DND-41 (cell line): ENCODE data around the gene HADHA.

Experiments used
- ATAC-seq: fragments of 200-7000 bp; cut with Tn5 transposase; 3 replicates; pipeline ENCODE4 v1.9.1; 2021; ENCODE audit warnings: low read depth; ENCODE audit not compliant: insufficient read depth
- DNase-seq: peaks from one replicate; pipeline ENCODE4 v3.0.0-alpha.2; 2020
- H2AFZ ChIP-seq: 2 replicates; pipeline ENCODE4 v1.6.0; 2012; ENCODE audit warnings: low read depth, low read length
- H3K27ac ChIP-seq: 2 replicates; pipeline ENCODE4 v1.5.1; 2012; ENCODE audit warnings: low read length, inconsistent platforms
- H3K27me3 ChIP-seq: fragments of 200-600 bp; sonication (generic); 2 replicates; pipeline ENCODE4 v1.6.0; 2012; ENCODE audit warnings: low read length, mild to moderate bottlenecking, inconsistent platforms; ENCODE audit not compliant: insufficient read depth, poor library complexity
- H3K36me3 ChIP-seq: 2 replicates; pipeline ENCODE4 v1.5.1; 2012; ENCODE audit warnings: low read length, inconsistent platforms; ENCODE audit not compliant: insufficient read depth
- H3K4me1 ChIP-seq: 2 replicates; pipeline ENCODE4 v1.5.1; 2012; ENCODE audit warnings: mild to moderate bottlenecking, low read length; ENCODE audit not compliant: insufficient read depth
- H3K4me2 ChIP-seq: 2 replicates; pipeline ENCODE4 v1.6.0; 2012; ENCODE audit warnings: mild to moderate bottlenecking, moderate library complexity, low read length, inconsistent platforms; ENCODE audit not compliant: insufficient read depth
- H3K4me3 ChIP-seq, 2 experiments: fragments of 200-600 bp in 1 of 2; shearing (Covaris generic) in 1 of 2; 2 replicates each; pipeline ENCODE4 v1.5.1; 2012 to 2016; ENCODE audit warnings: inconsistent platforms in 2 of 2, low read length in 2 of 2, mild to moderate bottlenecking in 2 of 2, low read depth in 1 of 2, moderate library complexity in 1 of 2
- H3K79me2 ChIP-seq: 2 replicates; pipeline ENCODE4 v1.6.0; 2012; ENCODE audit warnings: low read length, inconsistent platforms; ENCODE audit not compliant: insufficient read depth
- H3K9ac ChIP-seq: 2 replicates; pipeline ENCODE4 v1.6.0; 2012; ENCODE audit warnings: low read depth, mild to moderate bottlenecking, inconsistent platforms, low read length, moderate library complexity
- H3K9me3 ChIP-seq: 2 replicates; pipeline ENCODE4 v1.5.1; 2012; ENCODE audit warnings: low read length, moderate library complexity, mild to moderate bottlenecking, inconsistent platforms; ENCODE audit not compliant: insufficient read depth, severe bottlenecking
- H4K20me1 ChIP-seq: 2 replicates; pipeline ENCODE4 v1.6.0; 2012; ENCODE audit warnings: low read length; ENCODE audit not compliant: insufficient read depth
- CTCF ChIP-seq: IDR thresholded peaks from 2 replicates; pipeline ENCODE4 v1.5.1; 2012; ENCODE audit warnings: borderline replicate concordance, low read length, moderate library complexity, mild to moderate bottlenecking; ENCODE audit not compliant: poor library complexity, severe bottlenecking; ENCODE audit errors: extremely low read depth
- EZH2 ChIP-seq: IDR thresholded peaks from 3 replicates; pipeline ENCODE4 v1.6.1; 2012; ENCODE audit warnings: borderline replicate concordance, low read depth, mild to moderate bottlenecking, moderate library complexity, low read length, inconsistent platforms; ENCODE audit not compliant: severe bottlenecking

The HADHA gene

GRCh38 chr2:26245231-26245732 is 850 bp upstream of the HADHA start:
- Histone ChIP-seq H3K4me1 (peaks cover 34% of the 10 kb centered on the region), H3K9ac (peak overlapping the region; percentile 79), H4K20me1 (peaks cover 6% of the 10 kb centered on the region; the same call in 1 of the 2 replicates), H3K36me3 (peaks cover 1% of the 10 kb centered on the region; the same call in 1 of the 2 replicates), H3K27ac (peak overlapping the region; percentile 97), H3K4me2 (peak overlapping the region; percentile 95), H3K79me2 (peaks cover 100% of the 10 kb centered on the region), H3K9me3 (no peaks in the 10 kb centered on the region), H3K27me3 (no peaks in the 10 kb centered on the region), H2AFZ (peak overlapping the region; percentile 77), H3K4me3 (peak overlapping the region; percentile 58 to 69)
- TF ChIP-seq EZH2 = no peak
- ATAC-seq (peak; percentile 52), DNase-seq (no peak)

GRCh38 chr2:26243470-26244308 is 743 bp downstream of the HADHA start:
- H3K27me3 ChIP-seq = no peaks in the 10 kb centered on the region
- H3K9me3 ChIP-seq = no peaks in the 10 kb centered on the region
- H3K36me3 ChIP-seq = peaks cover 14% of the 10 kb centered on the region
- H3K4me3 ChIP-seq = peak overlapping the region; percentile 58 to 69
- peak overlapping the region; percentile 97 for H3K27ac ChIP-seq
- peak overlapping the region; percentile 79 for H3K9ac ChIP-seq
- H2AFZ ChIP-seq = peak overlapping the region; percentile 77
- DNase-seq (no peak), ATAC-seq (peak; percentile 20)
- peaks cover 37% of the 10 kb centered on the region for H3K4me1 ChIP-seq
- H3K4me2 ChIP-seq = peak overlapping the region; percentile 95
- peaks cover 100% of the 10 kb centered on the region for H3K79me2 ChIP-seq
- peaks cover 8% of the 10 kb centered on the region; the same call in 1 of the 2 replicates for H4K20me1 ChIP-seq
- no peak for TF ChIP-seq CTCF
- TF ChIP-seq EZH2 = no peak

- Histone ChIP-seq H3K9ac (peak overlapping the region; percentile 79), H2AFZ (no peak overlapping the region), H3K27ac (peak overlapping the region; percentile 97), H4K20me1 (peaks cover 7% of the 10 kb centered on the region; the same call in 1 of the 2 replicates), H3K79me2 (peaks cover 88% of the 10 kb centered on the region), H3K4me1 (peaks cover 32% of the 10 kb centered on the region), H3K36me3 (peaks cover 30% of the 10 kb centered on the region), H3K4me2 (peak overlapping the region; percentile 95), H3K4me3 (peak overlapping the region; percentile 58 to 69; a peak in 3 of 4 replicates), H3K9me3 (no peaks in the 10 kb centered on the region), H3K27me3 (no peaks in the 10 kb centered on the region)
- TF ChIP-seq EZH2 (no peak), CTCF (no peak)
- DNase-seq (no peak), ATAC-seq (no peak)
These were observed 2.5 kb downstream of the HADHA start for GRCh38 chr2:26241928-26242436.

GRCh38 chr2:26238311-26238958 is 6.0 kb downstream of the HADHA start:
- Histone ChIP-seq H3K27ac (no peak overlapping the region), H3K36me3 (peaks cover 63% of the 10 kb centered on the region)
- no peak for ATAC-seq

More at GRCh38 chr2:26238311-26238958, 6.0 kb downstream of the HADHA start:
- H3K4me2 ChIP-seq = no peak overlapping the region
- H3K9me3 ChIP-seq = no peaks in the 10 kb centered on the region
- TF ChIP-seq EZH2 = no peak
- no peak for TF ChIP-seq CTCF
- peaks cover 53% of the 10 kb centered on the region for H3K79me2 ChIP-seq
- no peak overlapping the region for H2AFZ ChIP-seq
- DNase-seq = no peak
- H3K9ac ChIP-seq = no peak overlapping the region
- H3K4me3 ChIP-seq = no peak overlapping the region
- peaks cover 3% of the 10 kb centered on the region; the same call in 1 of the 2 replicates for H4K20me1 ChIP-seq
- H3K4me1 ChIP-seq = peaks cover 15% of the 10 kb centered on the region
- no peaks in the 10 kb centered on the region for H3K27me3 ChIP-seq
